Measurements from ENCODE around the gene PRPF4.

GRCh38 chr9:113315231-113315630, 39.8 kb downstream of the PRPF4 start:
- no peak for TF ChIP-seq CTCF (IDR thresholded peaks at IDR 0.05)
- TF ChIP-seq ZFX (IDR thresholded peaks at IDR 0.05; ENCODE audit: borderline replicate concordance), result no peak
